ENCODE measurements around the gene STX12. TPM values are rescaled to one million over a fixed set of nuclear protein-coding genes. Genes with fewer than 3 reads are reported as not detected.
"Not testable (repeated sequence)": the region's sequence is repeated elsewhere in the genome, so short reads cannot be mapped to it uniquely, and the experiment has no call there.

Gene STX12
- total RNA-seq, 3 donors from 2014 or later, result 58.1 to 64.9 (median 61.8) TPM

DNA sequence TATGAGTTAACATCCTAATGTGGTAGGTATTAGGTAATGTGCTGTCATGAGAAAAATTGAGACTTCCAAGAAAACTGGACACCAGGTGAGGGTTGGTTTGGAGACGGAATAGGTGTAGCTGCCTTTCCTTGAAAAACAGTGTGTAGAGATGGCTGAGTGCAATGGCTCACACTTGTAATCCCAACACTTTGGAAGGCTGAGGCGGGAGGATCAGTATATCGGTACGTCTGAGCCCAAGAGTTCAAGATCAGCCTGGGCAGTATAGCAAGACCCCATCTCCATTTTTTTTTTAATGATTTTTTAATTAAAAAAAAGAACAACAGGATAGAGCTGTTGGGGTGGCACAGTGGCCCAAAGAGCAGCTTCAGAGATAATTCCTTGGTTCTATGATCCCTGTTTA lies 50.8 kb downstream of the STX12 start:
- DNase-seq, result no peak
- H3K4me1 ChIP-seq (ENCODE audit: low read depth), result no peaks in the 10 kb centered on the region
- TF ChIP-seq, protein P1, sequence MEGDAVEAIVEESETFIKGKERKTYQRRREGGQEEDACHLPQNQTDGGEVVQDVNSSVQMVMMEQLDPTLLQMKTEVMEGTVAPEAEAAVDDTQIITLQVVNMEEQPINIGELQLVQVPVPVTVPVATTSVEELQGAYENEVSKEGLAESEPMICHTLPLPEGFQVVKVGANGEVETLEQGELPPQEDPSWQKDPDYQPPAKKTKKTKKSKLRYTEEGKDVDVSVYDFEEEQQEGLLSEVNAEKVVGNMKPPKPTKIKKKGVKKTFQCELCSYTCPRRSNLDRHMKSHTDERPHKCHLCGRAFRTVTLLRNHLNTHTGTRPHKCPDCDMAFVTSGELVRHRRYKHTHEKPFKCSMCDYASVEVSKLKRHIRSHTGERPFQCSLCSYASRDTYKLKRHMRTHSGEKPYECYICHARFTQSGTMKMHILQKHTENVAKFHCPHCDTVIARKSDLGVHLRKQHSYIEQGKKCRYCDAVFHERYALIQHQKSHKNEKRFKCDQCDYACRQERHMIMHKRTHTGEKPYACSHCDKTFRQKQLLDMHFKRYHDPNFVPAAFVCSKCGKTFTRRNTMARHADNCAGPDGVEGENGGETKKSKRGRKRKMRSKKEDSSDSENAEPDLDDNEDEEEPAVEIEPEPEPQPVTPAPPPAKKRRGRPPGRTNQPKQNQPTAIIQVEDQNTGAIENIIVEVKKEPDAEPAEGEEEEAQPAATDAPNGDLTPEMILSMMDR (IDR thresholded peaks at IDR 0.05), result no peak
- no peaks in the 10 kb centered on the region for H3K9me3 ChIP-seq
- H3K4me3 ChIP-seq, result no peak overlapping the region
- ATAC-seq, result no peak
- peaks cover 11% of the 10 kb centered on the region for H3K36me3 ChIP-seq (ENCODE audit: low read depth)
- intact Hi-C loops (cut with DNase I, micrococcal nuclease), result no loop called here

DNA sequence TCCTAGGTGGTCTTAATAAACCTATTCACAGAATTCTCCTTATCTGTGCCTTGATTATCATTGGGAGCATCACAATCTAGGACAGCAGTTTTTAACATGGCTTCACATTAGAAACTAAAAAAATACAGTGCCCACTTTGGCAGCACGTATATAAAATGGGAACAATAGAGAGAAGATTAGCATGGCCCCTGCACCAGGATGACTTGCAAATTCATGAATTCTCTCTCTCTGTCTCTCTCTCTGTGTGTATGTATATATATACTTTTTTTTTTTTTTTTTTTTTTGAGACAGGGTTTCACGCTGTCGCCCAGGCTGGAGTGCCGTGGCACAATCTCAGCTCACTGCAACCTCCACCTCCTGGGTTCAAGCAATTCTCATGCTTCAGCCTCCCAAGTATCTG lies 51.4 kb downstream of the STX12 start:
- TF ChIP-seq, protein P1 (IDR thresholded peaks at IDR 0.05), result no peak
- intact Hi-C loops (cut with DNase I, micrococcal nuclease), result no loop called here
- DNase-seq (no peak), ATAC-seq (no peak)
- H3K4me3 ChIP-seq, result no peak overlapping the region
- peaks cover 8% of the 10 kb centered on the region for H3K36me3 ChIP-seq (ENCODE audit: low read depth)
- no peaks in the 10 kb centered on the region for H3K4me1 ChIP-seq (ENCODE audit: low read depth)
- H3K9me3 ChIP-seq, result no peaks in the 10 kb centered on the region

DNA sequence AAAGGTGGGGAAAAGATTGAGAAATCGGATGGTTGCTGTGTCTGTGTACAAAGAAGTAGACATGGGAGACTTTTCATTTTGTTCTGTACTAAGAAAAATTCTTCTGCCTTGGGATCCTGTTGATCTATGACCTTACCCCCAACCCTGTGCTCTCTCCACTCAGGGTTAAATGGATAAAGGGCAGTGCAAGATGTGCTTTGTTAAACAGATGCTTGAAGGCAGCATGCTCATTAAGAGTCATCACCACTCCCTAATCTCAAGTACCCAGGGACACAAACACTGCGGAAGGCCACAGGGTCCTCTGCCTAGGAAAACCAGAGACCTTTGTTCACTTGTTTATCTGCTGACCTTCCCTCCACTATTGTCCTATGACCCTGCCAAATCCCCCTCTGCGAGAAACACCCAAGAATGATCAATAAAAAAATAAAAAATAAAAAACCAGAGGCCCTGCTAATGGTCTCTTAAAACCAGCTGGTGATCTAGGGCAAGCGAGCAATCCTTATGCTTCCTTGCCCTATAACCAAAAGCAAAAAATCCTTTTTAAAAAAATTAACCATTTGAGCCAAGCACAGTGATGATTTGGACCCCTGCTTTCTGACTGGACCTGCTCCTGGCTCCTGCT lies 56.4 kb downstream of the STX12 start:
- H3K36me3 ChIP-seq (ENCODE audit: low read depth); H3K4me3 ChIP-seq; ATAC-seq; intact Hi-C loops (cut with DNase I, micrococcal nuclease); DNase-seq; H3K9me3 ChIP-seq: not testable (repeated sequence)
- H3K4me1 ChIP-seq (ENCODE audit: low read depth), result peaks cover 12% of the 10 kb centered on the region

DNA sequence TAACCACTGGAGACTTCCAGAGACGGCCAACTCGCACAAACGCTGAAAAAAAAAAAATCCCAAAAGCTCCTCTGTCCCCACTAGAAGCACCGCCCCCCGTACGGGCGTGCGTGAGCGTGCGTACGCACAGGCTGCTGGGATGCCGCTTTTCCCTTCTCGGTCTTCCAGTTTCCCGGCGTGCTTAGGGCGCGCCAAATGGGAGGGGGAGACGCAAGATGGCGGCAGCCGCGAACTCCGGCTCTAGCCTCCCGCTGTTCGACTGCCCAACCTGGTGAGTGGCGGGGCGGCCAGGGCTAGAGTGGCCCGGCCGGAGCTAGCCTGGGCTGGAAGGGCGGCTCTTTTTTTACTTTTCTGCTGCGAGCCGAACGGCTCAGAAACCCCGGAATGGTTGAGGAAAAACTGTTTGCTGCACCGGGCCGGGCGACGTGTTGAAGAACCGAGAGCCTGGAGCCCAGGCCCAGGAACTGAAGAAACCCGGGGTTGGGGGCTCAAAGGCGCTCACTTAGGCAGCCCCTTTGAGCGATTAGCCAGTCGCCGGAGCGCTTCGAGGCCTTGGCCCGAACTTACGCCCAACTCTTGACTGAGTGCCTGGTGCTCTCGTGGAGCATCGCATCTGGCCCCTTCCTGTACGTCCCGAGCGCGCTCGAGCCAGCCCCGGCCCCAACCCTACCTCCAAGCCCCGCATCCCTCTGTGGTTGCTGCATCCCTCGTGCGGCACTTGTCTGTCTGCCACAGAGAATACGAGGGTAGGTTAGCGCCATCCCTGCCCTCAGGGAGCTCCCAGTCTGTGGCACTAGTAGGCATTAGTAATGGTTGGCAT lies 57.8 kb downstream of the STX12 start, which contains the start of gene PPP1R8:
Gene PPP1R8 (plus strand): TSS at position 162 of the 820 bp plus-strand sequence. CDS start 54 bp downstream, at position 216.
- TF ChIP-seq, protein P1 (IDR thresholded peaks at IDR 0.05), result no peak
- Histone ChIP-seq H3K36me3 (ENCODE audit: low read depth) (no peaks in the 10 kb centered on the region), H3K4me3 (peak within 1 kb of the TSS; percentile 98), H3K4me1 (ENCODE audit: low read depth) (peaks cover 12% of the 10 kb centered on the region), H3K9me3 (no peaks in the 10 kb centered on the region)
- intact Hi-C loops (cut with DNase I, micrococcal nuclease), result no loop called here
- ATAC-seq (peak; percentile 100), DNase-seq (peak; percentile 93 to 96 (median 96))

DNA sequence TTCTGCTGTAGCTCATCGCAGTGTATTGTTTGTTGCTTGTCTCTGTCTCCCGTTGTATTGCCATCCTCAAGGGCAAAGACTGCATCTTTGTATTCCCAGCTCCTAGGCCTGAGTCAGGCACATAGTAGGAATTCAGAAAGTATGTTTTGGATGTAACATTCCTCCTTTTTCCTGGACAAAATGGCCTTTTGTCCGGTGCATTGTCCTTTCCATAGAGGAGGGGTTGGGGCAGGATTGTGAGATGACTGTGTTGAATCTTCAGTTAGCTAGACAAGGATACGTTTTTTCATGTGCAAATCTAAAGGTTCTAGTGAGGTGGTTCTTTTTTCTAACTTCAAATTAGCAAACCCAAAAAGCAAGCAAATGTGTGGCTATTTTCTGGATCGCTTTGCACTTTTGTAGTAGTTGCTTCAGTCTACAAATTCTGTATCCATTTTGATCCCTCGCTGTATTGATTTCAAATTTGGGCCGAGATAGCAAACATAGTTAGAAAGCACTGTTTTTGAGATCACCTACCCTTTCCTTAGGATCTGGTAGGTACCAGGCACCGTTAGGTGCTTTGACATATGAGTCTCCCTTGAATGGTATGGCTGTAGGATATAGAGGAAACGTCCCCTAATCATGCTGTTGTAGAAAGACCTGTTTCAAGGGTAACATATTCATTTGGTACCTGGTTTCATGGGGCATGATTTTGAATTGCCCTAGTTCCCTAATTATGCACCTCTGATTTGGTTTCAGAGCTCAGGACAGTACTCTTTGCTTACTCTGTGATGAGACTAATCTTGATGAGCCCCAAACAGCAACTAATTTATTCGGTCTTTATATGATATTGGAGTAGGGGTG lies 58.8 kb downstream of the STX12 start:
- TF ChIP-seq, protein P1 (IDR thresholded peaks at IDR 0.05), result no peak
- intact Hi-C loops (cut with DNase I, micrococcal nuclease), result no loop called here
- no peak for DNase-seq
- Histone ChIP-seq H3K4me1 (ENCODE audit: low read depth) (peaks cover 12% of the 10 kb centered on the region), H3K36me3 (ENCODE audit: low read depth) (no peaks in the 10 kb centered on the region), H3K9me3 (no peaks in the 10 kb centered on the region), H3K4me3 (peak overlapping the region; percentile 98)
- ATAC-seq, result no peak
